ENCODE results near the gene FGF12.
A peak's percentile ranks its signal among the peaks of the same experiment; 100 is the strongest.

FGF12 gene

DNA sequence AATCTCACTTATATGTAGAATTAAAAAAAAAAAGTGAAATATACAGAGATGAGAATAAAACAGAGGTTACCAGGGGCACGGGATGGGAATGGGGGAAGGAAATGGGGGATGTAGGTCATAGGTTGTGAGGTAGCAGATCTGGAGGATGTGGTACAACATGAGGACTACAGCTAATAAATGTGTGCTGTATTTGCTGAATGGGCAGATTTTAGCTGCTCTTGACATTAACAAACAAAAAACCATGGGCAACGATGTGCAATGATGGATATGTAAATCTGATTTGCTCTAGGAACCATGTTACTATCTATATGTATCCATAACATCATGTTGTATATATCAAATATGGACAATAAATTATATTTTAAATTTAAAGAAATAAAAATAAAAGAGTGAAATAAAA, 87.4 kb downstream of the FGF12 start:
- Histone ChIP-seq H3K27me3 (ENCODE audit: insufficient read depth, low read length) (no peaks in the 10 kb centered on the region), H3K4me3 (ENCODE audit: low read length) (no peak overlapping the region), H3K27ac (ENCODE audit: low read depth, low read length) (no peak overlapping the region), H3K4me1 (ENCODE audit: insufficient read depth, low read length) (peaks cover 6% of the 10 kb centered on the region; the same call in 1 of the 2 replicates), H3K9me3 (ENCODE audit: insufficient read depth, low read depth, low read length) (no peaks in the 10 kb centered on the region), H3K9ac (ENCODE audit: low read depth, low read length) (no peak overlapping the region), H3K36me3 (ENCODE audit: insufficient read depth, low read length) (no peaks in the 10 kb centered on the region)
- whole genome bisulfite sequencing: 92% methylated on average over 1 of the region's 2 CpGs

DNA sequence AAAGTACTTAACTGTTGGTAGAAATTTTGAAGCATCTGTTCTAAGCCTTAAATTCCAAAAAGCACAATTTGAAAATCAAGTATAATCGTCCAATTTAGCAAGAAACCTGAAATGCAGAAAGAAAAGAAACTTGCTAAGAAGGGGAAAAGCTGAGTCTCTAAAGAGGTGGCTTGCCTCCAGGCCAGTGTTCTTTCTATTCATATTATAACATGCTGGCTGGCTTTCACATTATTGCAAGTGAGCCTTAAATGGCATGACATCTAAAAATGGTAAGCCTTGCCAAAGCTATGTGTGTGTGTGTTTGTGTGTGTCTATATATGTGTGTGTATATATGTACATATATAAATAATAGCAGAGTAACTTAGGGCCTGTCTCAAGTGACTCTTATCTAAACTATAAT, 89.5 kb downstream of the FGF12 start:
- WGBS: 82% methylated on average over 1 of the region's 1 CpG

DNA sequence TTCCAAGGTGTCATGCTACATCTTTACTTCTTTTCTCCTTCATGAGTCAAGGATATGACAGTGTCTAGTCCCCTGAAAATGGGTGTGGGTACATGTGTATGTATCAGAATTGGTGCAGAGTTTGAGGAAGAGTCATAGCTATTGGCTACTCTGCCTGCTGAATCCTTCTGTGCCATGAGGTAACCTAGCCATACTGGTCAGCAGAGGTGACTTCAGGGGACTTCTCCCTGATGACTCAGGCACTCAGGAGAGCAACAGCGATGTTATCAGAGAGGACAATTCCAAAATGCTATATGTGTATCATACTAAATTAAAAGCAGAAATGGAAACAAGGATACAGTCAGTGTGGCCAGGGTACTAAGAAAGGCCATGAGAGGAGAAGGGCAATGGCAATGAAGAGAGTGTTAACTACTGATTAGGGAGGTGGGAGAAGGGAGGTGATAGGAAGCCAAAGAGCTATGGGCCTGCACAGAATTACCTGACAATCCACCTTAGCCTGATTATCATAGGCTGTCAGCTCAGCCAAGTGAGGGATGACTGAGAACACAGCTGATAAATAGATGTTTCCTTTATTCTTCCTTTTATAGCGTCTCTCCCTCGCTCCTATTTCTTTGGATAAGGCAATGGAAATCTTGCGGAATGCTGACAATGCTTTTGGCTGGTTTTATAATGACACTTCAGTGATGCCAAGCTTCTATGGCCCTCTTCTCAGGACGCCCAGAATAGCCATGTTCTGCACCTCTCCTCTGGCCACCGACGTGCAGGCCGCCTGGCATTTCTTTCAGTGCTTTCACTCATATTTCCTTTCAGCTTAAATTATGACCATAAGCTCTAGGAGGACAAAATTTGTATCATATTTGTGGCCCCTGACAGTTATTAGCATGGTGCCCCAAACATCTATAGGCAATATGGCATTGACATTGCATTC, 90.6 kb downstream of the FGF12 start:
- H3K36me3 ChIP-seq (ENCODE audit: insufficient read depth, low read length): no peaks in the 10 kb centered on the region
- H3K27ac ChIP-seq (ENCODE audit: low read depth, low read length): no peak overlapping the region
- H3K4me1 ChIP-seq (ENCODE audit: insufficient read depth, low read length): peaks cover 6% of the 10 kb centered on the region; the same call in 1 of the 2 replicates
- no peaks in the 10 kb centered on the region for H3K27me3 ChIP-seq (ENCODE audit: insufficient read depth, low read length)
- WGBS: 96% methylated on average over 8 of the region's 8 CpGs
- H3K4me3 ChIP-seq (ENCODE audit: low read length): no peak overlapping the region
- no peaks in the 10 kb centered on the region for H3K9me3 ChIP-seq (ENCODE audit: insufficient read depth, low read depth, low read length)
- no peak overlapping the region for H3K9ac ChIP-seq (ENCODE audit: low read depth, low read length)

More for the DNA sequence above, 89.5 kb downstream of the FGF12 start:
- H3K4me1 ChIP-seq (ENCODE audit: insufficient read depth, low read length): peaks cover 6% of the 10 kb centered on the region; the same call in 1 of the 2 replicates
- no peaks in the 10 kb centered on the region for H3K9me3 ChIP-seq (ENCODE audit: insufficient read depth, low read depth, low read length)
- H3K9ac ChIP-seq (ENCODE audit: low read depth, low read length): no peak overlapping the region
- no peak overlapping the region for H3K4me3 ChIP-seq (ENCODE audit: low read length)
- no peak overlapping the region for H3K27ac ChIP-seq (ENCODE audit: low read depth, low read length)
- H3K27me3 ChIP-seq (ENCODE audit: insufficient read depth, low read length): no peaks in the 10 kb centered on the region
- H3K36me3 ChIP-seq (ENCODE audit: insufficient read depth, low read length): no peaks in the 10 kb centered on the region

DNA sequence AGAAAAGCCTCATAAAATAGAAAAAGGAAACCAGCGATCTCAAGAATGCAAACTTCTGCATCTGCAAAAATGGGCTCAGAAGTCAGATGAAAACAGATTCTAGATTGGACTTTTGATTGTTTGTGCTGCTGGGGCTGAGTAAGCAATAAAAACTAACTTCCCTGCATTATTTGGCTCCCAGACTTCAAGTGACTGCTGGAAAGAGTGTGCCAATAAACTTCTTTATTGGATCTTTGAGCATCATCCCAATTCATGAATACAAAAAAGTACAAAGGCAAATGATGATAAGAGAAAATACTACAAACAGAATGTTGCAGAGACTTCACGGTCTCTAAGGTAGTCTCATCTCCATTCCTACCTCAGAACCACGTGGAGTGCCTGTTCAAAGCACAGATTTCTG, 97.9 kb downstream of the FGF12 start:
- no peak overlapping the region for H3K9ac ChIP-seq (ENCODE audit: low read depth, low read length)
- H3K4me3 ChIP-seq (ENCODE audit: low read length): no peak overlapping the region
- H3K27me3 ChIP-seq (ENCODE audit: insufficient read depth, low read length): no peaks in the 10 kb centered on the region
- 87% methylated on average over 3 of the region's 3 CpGs for WGBS
- no peak overlapping the region for H3K27ac ChIP-seq (ENCODE audit: low read depth, low read length)
- no peaks in the 10 kb centered on the region for H3K4me1 ChIP-seq (ENCODE audit: insufficient read depth, low read length)
- H3K36me3 ChIP-seq (ENCODE audit: insufficient read depth, low read length): no peaks in the 10 kb centered on the region
- no peaks in the 10 kb centered on the region for H3K9me3 ChIP-seq (ENCODE audit: insufficient read depth, low read depth, low read length)

DNA sequence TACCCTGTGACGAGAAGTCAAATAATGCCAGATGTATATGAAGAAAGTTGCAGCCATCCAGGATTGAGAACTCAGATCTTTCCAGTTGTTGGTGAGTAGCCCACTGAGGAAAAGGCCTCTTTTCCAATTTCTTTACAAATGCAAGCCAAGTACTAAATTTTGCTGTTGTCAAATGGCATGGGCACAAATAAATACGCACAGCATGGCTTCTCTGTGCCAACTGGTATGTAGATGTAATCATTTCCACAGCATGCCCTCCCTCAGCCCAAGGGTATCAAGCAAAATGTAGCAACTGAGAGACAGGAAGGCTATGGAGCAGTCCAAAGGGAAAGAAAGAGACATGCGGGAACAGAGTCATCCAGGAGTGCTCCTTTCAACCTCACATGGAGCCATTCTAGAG, 105.4 kb downstream of the FGF12 start:
- no peaks in the 10 kb centered on the region for H3K36me3 ChIP-seq (ENCODE audit: insufficient read depth, low read length)
- no peak overlapping the region for H3K4me3 ChIP-seq (ENCODE audit: low read length)
- H3K27me3 ChIP-seq (ENCODE audit: insufficient read depth, low read length): no peaks in the 10 kb centered on the region
- no peaks in the 10 kb centered on the region for H3K9me3 ChIP-seq (ENCODE audit: insufficient read depth, low read depth, low read length)
- H3K4me1 ChIP-seq (ENCODE audit: insufficient read depth, low read length): no peaks in the 10 kb centered on the region
- H3K9ac ChIP-seq (ENCODE audit: low read depth, low read length): no peak overlapping the region
- 98% methylated on average over 3 of the region's 3 CpGs for WGBS
- no peak overlapping the region for H3K27ac ChIP-seq (ENCODE audit: low read depth, low read length)

DNA sequence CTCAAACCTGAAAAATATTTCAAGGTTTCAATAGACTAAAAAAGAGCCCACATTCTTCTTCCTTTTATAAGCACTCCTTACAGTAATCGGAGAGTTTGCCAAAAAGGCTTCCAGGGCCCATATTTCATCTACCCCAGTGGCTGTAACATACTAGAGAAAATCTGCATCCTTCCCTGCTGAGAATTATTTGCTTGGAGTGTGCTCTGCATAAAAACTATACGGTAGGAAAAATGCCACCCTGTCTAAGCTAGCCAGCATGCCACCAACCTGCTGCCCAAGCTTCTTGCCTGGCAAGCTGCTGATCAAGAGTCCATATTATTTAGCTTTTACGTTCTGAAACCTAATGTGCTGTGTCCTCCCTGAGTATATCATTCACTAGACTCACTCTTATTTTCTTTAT, 107.1 kb downstream of the FGF12 start:
- 94% methylated on average over 3 of the region's 3 CpGs for WGBS
- H3K4me1 ChIP-seq (ENCODE audit: insufficient read depth, low read length): no peaks in the 10 kb centered on the region
- H3K9me3 ChIP-seq (ENCODE audit: insufficient read depth, low read depth, low read length): no peaks in the 10 kb centered on the region
- H3K27ac ChIP-seq (ENCODE audit: low read depth, low read length): no peak overlapping the region
- H3K9ac ChIP-seq (ENCODE audit: low read depth, low read length): no peak overlapping the region
- no peak overlapping the region for H3K4me3 ChIP-seq (ENCODE audit: low read length)
- H3K27me3 ChIP-seq (ENCODE audit: insufficient read depth, low read length): no peaks in the 10 kb centered on the region
- no peaks in the 10 kb centered on the region for H3K36me3 ChIP-seq (ENCODE audit: insufficient read depth, low read length)

DNA sequence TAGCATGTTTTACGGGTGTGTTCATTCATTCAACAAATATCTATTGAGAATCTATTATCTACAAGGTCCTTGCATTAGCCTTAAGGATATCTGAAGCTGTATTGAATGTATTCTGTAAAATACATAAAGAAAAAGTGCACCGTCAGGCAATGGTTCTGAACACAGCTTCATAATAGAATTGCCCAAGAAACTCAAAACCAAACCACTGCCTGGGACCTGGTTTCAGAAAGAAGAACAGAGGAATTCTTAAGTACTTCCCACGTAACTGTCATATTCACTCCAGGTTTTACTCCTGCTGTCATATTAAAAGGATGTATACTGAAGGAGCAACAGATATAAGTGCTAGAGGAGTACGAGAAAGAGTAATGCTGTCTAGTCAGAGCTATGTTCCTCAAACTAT, 115.9 kb downstream of the FGF12 start:
- WGBS: over 99% methylated on average over 3 of the region's 4 CpGs
- no peaks in the 10 kb centered on the region for H3K36me3 ChIP-seq (ENCODE audit: insufficient read depth, low read length)
- H3K27ac ChIP-seq (ENCODE audit: low read depth, low read length): no peak overlapping the region
- no peaks in the 10 kb centered on the region for H3K4me1 ChIP-seq (ENCODE audit: insufficient read depth, low read length)
- no peak overlapping the region for H3K4me3 ChIP-seq (ENCODE audit: low read length)
- H3K27me3 ChIP-seq (ENCODE audit: insufficient read depth, low read length): no peaks in the 10 kb centered on the region
- H3K9me3 ChIP-seq (ENCODE audit: insufficient read depth, low read depth, low read length): no peaks in the 10 kb centered on the region
- no peak overlapping the region for H3K9ac ChIP-seq (ENCODE audit: low read depth, low read length)

DNA sequence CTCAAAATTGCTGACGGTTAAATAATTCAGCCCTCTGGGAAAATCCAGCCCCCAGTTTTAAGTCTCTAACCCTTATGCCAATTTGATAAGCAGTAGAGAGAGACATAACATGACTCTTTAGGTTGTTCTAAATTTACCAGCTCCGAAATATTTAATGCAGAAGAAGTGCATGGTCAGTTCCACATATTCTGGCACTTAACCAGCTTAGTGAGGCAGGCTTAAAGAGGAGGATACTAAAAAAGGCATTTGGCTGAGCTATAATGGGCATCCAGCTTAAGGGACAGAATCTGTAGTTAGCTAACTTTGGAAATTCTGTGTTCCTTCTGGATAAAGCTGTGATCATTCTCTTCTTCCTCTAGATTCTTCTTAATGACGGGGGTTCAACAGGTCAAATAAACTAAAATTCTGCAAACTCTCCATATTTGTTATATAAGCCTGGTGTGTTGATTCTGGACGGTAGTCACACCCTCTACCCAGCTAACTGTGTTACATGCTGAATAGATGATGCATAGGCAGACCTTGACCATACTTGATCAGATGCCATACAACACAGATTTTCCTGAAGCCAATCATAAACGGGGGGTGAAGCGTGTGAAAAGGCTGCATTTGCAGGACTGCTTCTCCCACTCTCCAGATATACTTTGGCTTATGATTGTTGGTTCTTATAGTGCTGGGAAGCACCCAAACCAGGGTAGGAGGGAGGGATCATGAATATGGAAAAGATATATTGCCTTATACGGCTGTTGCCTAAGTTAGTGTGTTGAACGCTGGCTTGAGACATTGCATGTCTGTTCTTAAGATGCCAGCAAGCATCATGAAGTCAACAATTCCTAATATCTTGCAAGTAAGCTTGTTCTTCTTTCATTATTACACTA, 118.4 kb downstream of the FGF12 start:
- no peaks in the 10 kb centered on the region for H3K4me1 ChIP-seq (ENCODE audit: insufficient read depth, low read length)
- no peaks in the 10 kb centered on the region for H3K9me3 ChIP-seq (ENCODE audit: insufficient read depth, low read depth, low read length)
- H3K36me3 ChIP-seq (ENCODE audit: insufficient read depth, low read length): no peaks in the 10 kb centered on the region
- no peak overlapping the region for H3K9ac ChIP-seq (ENCODE audit: low read depth, low read length)
- no peak overlapping the region for H3K4me3 ChIP-seq (ENCODE audit: low read length)
- WGBS: 97% methylated on average over 7 of the region's 8 CpGs
- no peak overlapping the region for H3K27ac ChIP-seq (ENCODE audit: low read depth, low read length)
- no peaks in the 10 kb centered on the region for H3K27me3 ChIP-seq (ENCODE audit: insufficient read depth, low read length)

DNA sequence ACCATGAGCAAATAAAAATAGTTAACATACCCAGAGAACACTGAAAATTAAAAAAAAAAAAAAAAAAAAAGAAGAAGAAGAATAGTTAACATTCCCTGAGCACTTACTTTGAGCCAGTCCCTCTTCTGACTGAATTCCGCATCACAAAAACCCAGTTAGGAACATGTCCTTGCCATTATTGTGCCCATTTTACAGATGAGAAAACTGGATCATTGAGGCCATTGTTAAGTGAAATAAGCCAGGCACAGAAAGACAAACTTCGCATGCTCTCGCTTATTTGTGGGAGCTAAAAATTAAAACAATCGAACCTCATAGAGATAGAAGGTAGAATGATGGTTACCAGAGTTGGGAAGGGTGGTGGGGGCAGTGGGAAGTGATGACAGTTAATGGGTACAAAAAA, 119.5 kb downstream of the FGF12 start:
- 89% methylated on average over 4 of the region's 4 CpGs for WGBS
- Histone ChIP-seq H3K9ac (ENCODE audit: low read depth, low read length) (no peak overlapping the region), H3K9me3 (ENCODE audit: insufficient read depth, low read depth, low read length) (peaks cover 4% of the 10 kb centered on the region; the same call in 1 of the 2 replicates), H3K27ac (ENCODE audit: low read depth, low read length) (no peak overlapping the region), H3K4me1 (ENCODE audit: insufficient read depth, low read length) (no peaks in the 10 kb centered on the region), H3K27me3 (ENCODE audit: insufficient read depth, low read length) (no peaks in the 10 kb centered on the region), H3K36me3 (ENCODE audit: insufficient read depth, low read length) (no peaks in the 10 kb centered on the region), H3K4me3 (ENCODE audit: low read length) (no peak overlapping the region)

DNA sequence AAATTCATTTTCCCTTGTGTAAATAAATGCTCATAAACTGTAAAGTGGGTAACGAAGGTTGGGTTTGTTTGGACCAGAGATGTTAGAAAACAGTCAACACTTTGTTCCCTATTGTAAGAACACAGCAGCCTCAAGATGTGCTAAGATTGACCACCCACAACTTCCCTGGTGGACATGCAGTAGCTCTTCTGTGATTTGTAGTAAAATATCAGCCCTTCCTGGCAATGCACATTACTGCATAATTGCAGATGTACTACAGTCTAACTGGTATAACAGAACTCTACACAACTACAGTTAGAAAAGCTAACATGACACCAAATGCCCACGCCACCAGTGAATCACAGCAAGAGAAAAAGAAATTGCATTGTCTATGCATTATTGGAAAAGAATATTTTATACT, 129.4 kb downstream of the FGF12 start:
- Histone ChIP-seq H3K4me1 (ENCODE audit: insufficient read depth, low read length) (peaks cover 13% of the 10 kb centered on the region; the same call in 1 of the 2 replicates), H3K36me3 (ENCODE audit: insufficient read depth, low read length) (no peaks in the 10 kb centered on the region), H3K4me3 (ENCODE audit: low read length) (no peak overlapping the region), H3K9ac (ENCODE audit: low read depth, low read length) (peak overlapping the region; percentile 18; the same call in 1 of the 2 replicates), H3K27ac (ENCODE audit: low read depth, low read length) (no peak overlapping the region), H3K27me3 (ENCODE audit: insufficient read depth, low read length) (no peaks in the 10 kb centered on the region), H3K9me3 (ENCODE audit: insufficient read depth, low read depth, low read length) (peaks cover under 1% of the 10 kb centered on the region; the same call in 1 of the 2 replicates)
- 80% methylated on average over 1 of the region's 2 CpGs for WGBS

DNA sequence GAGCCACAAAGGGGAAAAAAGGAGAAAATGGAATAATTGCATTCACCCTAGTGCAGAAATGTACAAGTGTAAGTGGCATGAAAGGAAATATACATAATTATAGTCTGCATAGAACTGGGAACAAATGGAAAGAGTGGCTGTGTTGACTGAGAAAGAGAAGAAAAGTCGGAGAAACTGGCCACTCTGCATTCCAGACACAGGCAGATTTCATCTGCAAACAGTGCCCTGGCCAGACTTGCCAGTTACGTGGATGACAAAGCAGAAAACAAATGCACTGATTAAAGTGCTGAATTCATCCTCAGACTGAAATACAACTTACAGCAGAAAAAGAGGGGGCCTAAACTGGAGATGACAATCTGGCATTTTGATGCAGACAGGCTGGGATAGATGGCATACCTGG, 129.8 kb downstream of the FGF12 start:
- H3K27ac ChIP-seq (ENCODE audit: low read depth, low read length): no peak overlapping the region
- no peaks in the 10 kb centered on the region for H3K36me3 ChIP-seq (ENCODE audit: insufficient read depth, low read length)
- no peaks in the 10 kb centered on the region for H3K9me3 ChIP-seq (ENCODE audit: insufficient read depth, low read depth, low read length)
- peaks cover 13% of the 10 kb centered on the region; the same call in 1 of the 2 replicates for H3K4me1 ChIP-seq (ENCODE audit: insufficient read depth, low read length)
- H3K9ac ChIP-seq (ENCODE audit: low read depth, low read length): peak overlapping the region; percentile 18; the same call in 1 of the 2 replicates
- H3K27me3 ChIP-seq (ENCODE audit: insufficient read depth, low read length): no peaks in the 10 kb centered on the region
- H3K4me3 ChIP-seq (ENCODE audit: low read length): no peak overlapping the region
- WGBS: 89% methylated on average over 2 of the region's 2 CpGs
